ENCODE results near the gene PARP4.

The PARP4 gene

DNA sequence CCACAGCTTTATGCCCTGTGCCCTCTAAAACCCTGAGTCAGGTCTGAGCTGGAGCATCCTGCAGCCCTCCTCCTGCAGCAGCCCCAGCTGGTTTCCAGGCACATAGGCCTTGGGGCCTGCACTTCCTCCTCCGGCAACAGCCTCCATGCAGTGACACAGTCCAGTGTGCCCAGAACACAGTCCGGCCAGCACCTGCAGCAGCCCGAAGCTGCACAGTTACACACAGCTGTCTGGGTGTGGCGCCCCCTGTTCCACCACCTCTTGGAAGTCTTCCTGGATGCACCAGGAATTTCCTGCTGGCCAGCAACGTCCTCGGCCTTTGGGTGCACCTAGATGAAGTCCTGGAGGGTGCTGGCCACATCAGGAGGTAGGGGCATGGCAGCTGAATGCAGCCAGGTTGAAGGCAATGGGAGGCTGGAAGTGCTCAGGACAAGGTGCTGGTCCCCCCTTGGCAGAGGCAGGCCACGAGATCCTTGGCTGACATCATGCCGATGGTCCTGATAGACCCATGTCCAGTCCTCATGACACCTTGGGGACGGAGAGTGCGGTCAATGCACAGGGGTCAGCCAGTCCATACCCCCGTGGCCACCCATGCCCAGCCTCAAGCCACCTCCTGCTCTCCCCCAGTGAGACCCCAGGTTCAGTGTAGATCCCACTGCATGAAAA, 27.1 kb upstream of the PARP4 start:
- DNase-seq (ENCODE audit: low read depth) = no peak
- TF ChIP-seq, protein P1, sequence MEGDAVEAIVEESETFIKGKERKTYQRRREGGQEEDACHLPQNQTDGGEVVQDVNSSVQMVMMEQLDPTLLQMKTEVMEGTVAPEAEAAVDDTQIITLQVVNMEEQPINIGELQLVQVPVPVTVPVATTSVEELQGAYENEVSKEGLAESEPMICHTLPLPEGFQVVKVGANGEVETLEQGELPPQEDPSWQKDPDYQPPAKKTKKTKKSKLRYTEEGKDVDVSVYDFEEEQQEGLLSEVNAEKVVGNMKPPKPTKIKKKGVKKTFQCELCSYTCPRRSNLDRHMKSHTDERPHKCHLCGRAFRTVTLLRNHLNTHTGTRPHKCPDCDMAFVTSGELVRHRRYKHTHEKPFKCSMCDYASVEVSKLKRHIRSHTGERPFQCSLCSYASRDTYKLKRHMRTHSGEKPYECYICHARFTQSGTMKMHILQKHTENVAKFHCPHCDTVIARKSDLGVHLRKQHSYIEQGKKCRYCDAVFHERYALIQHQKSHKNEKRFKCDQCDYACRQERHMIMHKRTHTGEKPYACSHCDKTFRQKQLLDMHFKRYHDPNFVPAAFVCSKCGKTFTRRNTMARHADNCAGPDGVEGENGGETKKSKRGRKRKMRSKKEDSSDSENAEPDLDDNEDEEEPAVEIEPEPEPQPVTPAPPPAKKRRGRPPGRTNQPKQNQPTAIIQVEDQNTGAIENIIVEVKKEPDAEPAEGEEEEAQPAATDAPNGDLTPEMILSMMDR (conservative IDR thresholded peaks at IDR 0.05; ENCODE audit: low read depth, low read length) = no peak
- no peak overlapping the region for H3K4me3 ChIP-seq (ENCODE audit: low read length)

DNA sequence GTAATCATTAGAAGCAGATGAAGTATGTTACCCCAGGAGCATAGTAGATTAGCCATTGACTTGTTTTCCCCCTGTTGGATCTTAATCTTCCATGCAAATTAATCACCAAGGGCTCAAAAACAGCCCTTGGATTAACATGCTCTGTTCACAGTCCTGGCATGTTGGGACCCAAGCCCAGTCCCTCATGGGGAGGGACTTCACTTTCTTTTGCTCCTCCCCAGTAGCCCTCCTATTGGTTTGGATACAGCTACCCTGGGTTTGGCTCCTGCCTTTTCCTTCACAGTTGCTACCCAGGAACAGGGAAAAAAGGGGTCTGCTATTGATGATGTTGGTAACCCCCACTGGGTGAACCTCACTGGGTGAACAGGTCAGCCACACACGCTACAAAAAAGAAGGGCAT, 16.9 kb upstream of the PARP4 start:
- TF ChIP-seq, protein P1 (conservative IDR thresholded peaks at IDR 0.05; ENCODE audit: low read depth, low read length) = no peak
- DNase-seq (ENCODE audit: low read depth) = no peak

DNA sequence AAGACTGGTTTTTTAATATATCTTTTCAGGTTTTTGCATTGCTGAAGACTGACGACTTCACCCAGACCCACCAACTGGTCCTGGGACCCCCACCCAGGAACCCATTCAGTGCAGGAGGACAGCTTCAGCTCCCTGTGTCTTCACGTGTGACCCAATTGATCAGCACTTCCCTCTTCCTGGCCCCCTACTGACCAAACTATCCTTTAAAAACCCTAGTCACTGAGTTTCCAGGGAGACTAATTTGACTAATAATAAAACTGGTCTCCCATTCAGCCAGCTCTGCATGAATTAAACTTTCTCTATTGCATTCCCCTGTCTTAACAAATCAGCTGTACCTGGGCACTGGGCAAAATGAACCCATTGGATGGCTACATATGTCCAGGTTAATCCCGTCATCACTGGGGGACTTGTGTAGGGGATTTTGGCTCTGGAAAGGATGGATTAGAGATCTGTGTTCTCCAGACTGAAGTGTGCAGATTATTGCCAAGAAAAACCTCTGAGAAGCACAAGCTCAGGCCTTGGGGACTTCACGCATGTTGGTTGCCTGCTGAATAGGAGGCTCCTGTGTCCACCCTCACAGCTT, 16.3 kb upstream of the PARP4 start:
- no peak overlapping the region for H3K4me3 ChIP-seq (ENCODE audit: low read length)
- DNase-seq (ENCODE audit: low read depth) = no peak
- TF ChIP-seq, protein P1 (conservative IDR thresholded peaks at IDR 0.05; ENCODE audit: low read depth, low read length) = no peak

More for the DNA sequence above, 16.9 kb upstream of the PARP4 start:
- no peak overlapping the region for H3K4me3 ChIP-seq (ENCODE audit: low read length)

DNA sequence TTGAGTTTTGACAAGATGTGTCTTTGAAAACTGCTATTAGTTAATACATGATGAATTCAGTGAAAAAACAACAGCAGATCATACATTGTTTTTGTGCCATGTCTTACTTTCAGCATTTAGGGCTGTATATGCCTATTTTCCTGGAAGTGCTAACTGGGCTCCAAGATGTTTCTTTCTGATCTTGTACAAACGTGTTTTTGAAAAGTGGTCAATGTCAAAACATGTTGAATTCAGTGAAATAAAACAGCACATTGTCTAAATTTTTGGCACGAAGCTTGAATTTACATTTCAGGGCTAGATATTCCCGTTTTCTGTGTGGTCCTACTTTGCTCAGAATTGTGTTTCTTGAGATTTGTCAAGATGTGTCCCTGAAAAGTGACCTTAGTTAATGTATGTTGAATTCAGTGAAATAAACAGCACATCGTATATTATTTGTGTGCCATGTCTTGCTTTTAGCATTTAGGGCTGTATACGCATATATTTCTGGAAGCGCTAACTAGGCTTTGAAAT, 14.7 kb upstream of the PARP4 start:
- H3K4me3 ChIP-seq (ENCODE audit: low read length) = no peak overlapping the region
- DNase-seq (ENCODE audit: low read depth) = no peak
- TF ChIP-seq, protein P1 (conservative IDR thresholded peaks at IDR 0.05; ENCODE audit: low read depth, low read length) = no peak

DNA sequence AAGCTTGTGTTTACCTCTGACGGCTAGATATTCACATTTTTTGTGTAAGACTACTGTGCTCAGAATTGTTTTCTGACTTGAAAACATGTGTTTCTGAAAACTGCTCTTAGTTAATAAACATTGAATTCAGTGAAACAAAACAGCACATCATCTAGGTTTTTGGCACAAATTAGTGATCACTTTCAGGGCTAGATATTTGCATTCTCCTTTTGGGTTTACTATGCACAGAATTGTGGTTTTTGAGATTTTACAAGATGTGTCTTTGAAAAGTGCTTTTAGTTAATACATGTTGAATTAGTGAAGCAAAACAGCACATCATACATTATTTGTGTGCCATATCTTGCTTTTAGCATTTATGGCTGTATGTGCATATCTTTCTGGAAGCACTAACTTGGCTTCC, 8.2 kb upstream of the PARP4 start:
- TF ChIP-seq, protein P1 (conservative IDR thresholded peaks at IDR 0.05; ENCODE audit: low read depth, low read length) = no peak
- no peak overlapping the region for H3K4me3 ChIP-seq (ENCODE audit: low read length)
- no peak for DNase-seq (ENCODE audit: low read depth)

DNA sequence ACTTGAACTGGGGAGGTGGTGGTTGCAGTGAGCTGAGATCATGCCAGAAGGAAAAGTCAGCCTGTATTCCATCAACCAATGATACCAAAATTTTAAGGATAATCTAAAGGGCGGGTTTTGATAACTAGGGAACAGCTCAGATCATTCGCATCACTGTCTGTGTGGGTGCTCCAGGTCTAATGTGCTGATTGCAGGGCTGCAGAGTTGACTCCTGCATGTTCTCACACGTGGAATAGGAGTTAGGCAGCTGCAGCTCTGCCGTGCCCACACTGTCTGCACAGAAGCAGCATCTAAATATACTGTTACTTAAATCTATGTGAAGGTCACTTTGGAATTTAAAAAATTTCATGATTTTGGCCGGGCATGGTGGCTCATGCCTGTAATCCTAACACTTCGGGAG, 4.3 kb upstream of the PARP4 start:
- no peak for DNase-seq (ENCODE audit: low read depth)
- H3K4me3 ChIP-seq (ENCODE audit: low read length) = no peak overlapping the region
- TF ChIP-seq, protein P1 (conservative IDR thresholded peaks at IDR 0.05; ENCODE audit: low read depth, low read length) = no peak

DNA sequence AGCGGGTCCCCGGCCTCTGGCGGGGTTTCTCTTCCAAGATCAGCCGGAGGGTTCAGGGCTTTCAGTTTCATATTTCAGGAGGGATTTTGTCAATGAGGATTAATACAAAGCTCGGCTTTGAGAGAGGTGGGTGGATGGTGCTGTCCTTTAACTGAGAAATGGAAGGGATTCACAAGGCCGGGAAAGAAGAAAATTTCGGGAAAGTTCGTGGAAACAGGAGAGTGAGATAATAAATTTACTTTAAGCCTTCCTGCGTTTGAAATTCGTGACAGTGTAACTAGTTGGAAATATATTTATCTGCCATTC, 283 bp upstream of the PARP4 start:
- H3K4me3 ChIP-seq (ENCODE audit: low read length) = peak overlapping the region; percentile 86
- DNase-seq (ENCODE audit: low read depth) = no peak
- TF ChIP-seq, protein P1 (conservative IDR thresholded peaks at IDR 0.05; ENCODE audit: low read depth, low read length) = no peak
